ENCODE measurements around the gene MEIS2.

MEIS2 gene

GRCh38 chr15:37084602-37085001 is 15.7 kb downstream of the MEIS2 start:
- Histone ChIP-seq H3K27me3 (ENCODE audit: insufficient read depth, low read depth) (no peaks in the 10 kb centered on the region), H3K9ac (no peak overlapping the region), H3K79me2 (ENCODE audit: insufficient read depth, low read depth) (no peaks in the 10 kb centered on the region), H2AFZ (ENCODE audit: low read depth) (no peak overlapping the region), H4K20me1 (ENCODE audit: insufficient read depth) (no peaks in the 10 kb centered on the region), H3K4me1 (ENCODE audit: low read depth, poor library complexity, severe bottlenecking) (no peaks in the 10 kb centered on the region), H3K4me2 (no peak overlapping the region), H3K36me3 (ENCODE audit: insufficient read depth) (no peaks in the 10 kb centered on the region), H3K27ac (no peak overlapping the region), H3K4me3 (IDR thresholded peaks at IDR 0.05; ENCODE audit: insufficient read depth, low read depth, low read length) (no peak overlapping the region)
- TF ChIP-seq CTCF (conservative IDR thresholded peaks at IDR 0.05; ENCODE audit: low read depth, low read length): no peak

GRCh38 chr15:37083610-37084009 is 16.7 kb downstream of the MEIS2 start:
- Histone ChIP-seq H3K4me3 (IDR thresholded peaks at IDR 0.05; ENCODE audit: insufficient read depth, low read depth, low read length) (no peak overlapping the region), H4K20me1 (ENCODE audit: insufficient read depth) (no peaks in the 10 kb centered on the region), H3K4me2 (no peak overlapping the region), H3K79me2 (ENCODE audit: insufficient read depth, low read depth) (no peaks in the 10 kb centered on the region), H3K27ac (no peak overlapping the region), H3K27me3 (ENCODE audit: insufficient read depth, low read depth) (no peaks in the 10 kb centered on the region), H3K36me3 (ENCODE audit: insufficient read depth) (no peaks in the 10 kb centered on the region), H2AFZ (ENCODE audit: low read depth) (no peak overlapping the region), H3K4me1 (ENCODE audit: low read depth, poor library complexity, severe bottlenecking) (no peaks in the 10 kb centered on the region), H3K9ac (no peak overlapping the region)
- TF ChIP-seq CTCF (conservative IDR thresholded peaks at IDR 0.05; ENCODE audit: low read depth, low read length): no peak

- H3K4me3 ChIP-seq (IDR thresholded peaks at IDR 0.05; ENCODE audit: insufficient read depth, low read depth, low read length): no peak overlapping the region
- no peaks in the 10 kb centered on the region for H3K27me3 ChIP-seq (ENCODE audit: insufficient read depth, low read depth)
- no peak overlapping the region for H3K27ac ChIP-seq
- no peak for TF ChIP-seq CTCF (conservative IDR thresholded peaks at IDR 0.05; ENCODE audit: low read depth, low read length)
- no peak overlapping the region for H3K4me2 ChIP-seq
- H4K20me1 ChIP-seq (ENCODE audit: insufficient read depth): no peaks in the 10 kb centered on the region
- no peak overlapping the region for H2AFZ ChIP-seq (ENCODE audit: low read depth)
- H3K9ac ChIP-seq: no peak overlapping the region
- no peaks in the 10 kb centered on the region for H3K36me3 ChIP-seq (ENCODE audit: insufficient read depth)
- no peaks in the 10 kb centered on the region for H3K4me1 ChIP-seq (ENCODE audit: low read depth, poor library complexity, severe bottlenecking)
- no peaks in the 10 kb centered on the region for H3K79me2 ChIP-seq (ENCODE audit: insufficient read depth, low read depth)
These were observed 18.4 kb downstream of the MEIS2 start for GRCh38 chr15:37081983-37082382.

GRCh38 chr15:37080261-37080921 is 20.0 kb downstream of the MEIS2 start:
- H3K4me3 ChIP-seq (IDR thresholded peaks at IDR 0.05; ENCODE audit: insufficient read depth, low read depth, low read length): no peak overlapping the region
- H3K27ac ChIP-seq: no peak overlapping the region
- H3K79me2 ChIP-seq (ENCODE audit: insufficient read depth, low read depth): no peaks in the 10 kb centered on the region
- no peak overlapping the region for H3K4me2 ChIP-seq
- H3K4me1 ChIP-seq (ENCODE audit: low read depth, poor library complexity, severe bottlenecking): no peaks in the 10 kb centered on the region
- TF ChIP-seq CTCF (conservative IDR thresholded peaks at IDR 0.05; ENCODE audit: low read depth, low read length): no peak
- no peak overlapping the region for H3K9ac ChIP-seq
- no peaks in the 10 kb centered on the region for H4K20me1 ChIP-seq (ENCODE audit: insufficient read depth)
- no peaks in the 10 kb centered on the region for H3K36me3 ChIP-seq (ENCODE audit: insufficient read depth)
- no peaks in the 10 kb centered on the region for H3K27me3 ChIP-seq (ENCODE audit: insufficient read depth, low read depth)
- no peak overlapping the region for H2AFZ ChIP-seq (ENCODE audit: low read depth)

Measured in KMS-11 (cell line).